HepG2 (cell line): ENCODE measurements around the gene CBFA2T2. TPM values are rescaled to one million over a fixed set of nuclear protein-coding genes. Genes with fewer than 3 reads are reported as not detected.

Experiments used
- ATAC-seq: fragments of 200-7000 bp; cut with Tn5 transposase; 3 replicates; pipeline ENCODE4 v1.9.1; 2020; ENCODE audit warnings: mild to moderate bottlenecking, moderate library complexity
- BruUV-seq: library from RNA; stranded (reverse); fragments of 400-500 nt; replicated peaks from 2 replicates; lab custom pipeline; 2021; lab: Mats Ljungman, UMichigan
- CTCF ChIA-PET: fragments of 300-600 bp; formaldehyde crosslinking; extraction: SDS; loops from one replicate; lab custom pipeline; 2021; ENCODE audit warnings: low total read pairs, inconsistent platforms, low intra/inter-chr PET ratio; lab: Yijun Ruan, JAX
- POLR2A ChIA-PET: fragments of 350-600 bp; sonication (Branson Sonifier 250); formaldehyde crosslinking; loops from one replicate; lab custom pipeline; 2020; ENCODE audit warnings: antibody characterized with exemption, inconsistent platforms; lab: Yijun Ruan, JAX
- DNase-seq: peaks from one replicate; pipeline ENCODE4 v3.0.0-alpha.2; 2015; ENCODE audit warnings: low spot score
- FAIRE-seq: peaks from 3 replicates; lab custom pipeline; 2011; peaks lifted over from hg19 to GRCh38; lab: Jason Lieb, UNC
- H2AFZ ChIP-seq: one replicate; pipeline ENCODE4 v1.6.1; 2011; ENCODE audit warnings: low read length, inconsistent platforms
- H3K27ac ChIP-seq: fragments of 300-600 bp; 3 replicates; pipeline ENCODE4 v1.8.0; 2011; ENCODE audit warnings: mixed run types, mild to moderate bottlenecking, mixed read lengths, low read length, inconsistent platforms; ENCODE audit not compliant: insufficient read depth; ENCODE audit errors: extremely low read length
- H3K27me3 ChIP-seq, 2 experiments: fragments of 200-600 bp in 1 of 2; 2 replicates in 1 of 2; 3 replicates in 1 of 2; pipeline versions ENCODE4 v1.6.0 to v1.8.0; 2011; ENCODE audit warnings: low read length in 2 of 2, mild to moderate bottlenecking in 2 of 2, moderate library complexity in 2 of 2, inconsistent platforms in 1 of 2; ENCODE audit not compliant: insufficient read depth in 2 of 2, control insufficient read depth in 1 of 2
- H3K36me3 ChIP-seq, 2 experiments: fragments of 200-600 bp in 1 of 2; replicated peaks in 1 of 2; 2 replicates in 1 of 2; 3 replicates in 1 of 2; pipeline versions ENCODE4 v1.5.1 to v1.8.0; 2011; ENCODE audit warnings: low read length in 2 of 2, inconsistent platforms in 1 of 2; ENCODE audit not compliant: insufficient read depth in 2 of 2, control insufficient read depth in 1 of 2
- H3K4me1 ChIP-seq: 2 replicates; pipeline ENCODE4 v1.5.1; 2012; ENCODE audit warnings: low read length, inconsistent platforms; ENCODE audit not compliant: insufficient read depth
- H3K4me2 ChIP-seq: 2 replicates; pipeline ENCODE4 v1.6.0; 2011; ENCODE audit warnings: low read depth, low read length, inconsistent platforms
- H3K4me3 ChIP-seq, 3 experiments: fragments of 200-600 bp in 1 of 3; sonication (generic), shearing (Covaris generic) in 1 of 3; replicated peaks in 1 of 3; 2 replicates each; pipeline ENCODE4 v1.5.1; 2011 to 2016; ENCODE audit warnings: low read length in 3 of 3, inconsistent platforms in 2 of 3, low read depth in 2 of 3, mild to moderate bottlenecking in 2 of 3, control low read depth in 1 of 3, mixed read lengths in 1 of 3; ENCODE audit not compliant: insufficient read depth in 1 of 3
- H3K79me2 ChIP-seq: one replicate; pipeline ENCODE4 v1.6.1; 2011; ENCODE audit warnings: low read length, inconsistent platforms; ENCODE audit not compliant: insufficient read depth
- H3K9ac ChIP-seq: 2 replicates; pipeline ENCODE4 v1.6.0; 2011; ENCODE audit warnings: mild to moderate bottlenecking, low read depth, low read length, inconsistent platforms; ENCODE audit not compliant: insufficient read depth
- H3K9me3 ChIP-seq: 2 replicates; pipeline ENCODE4 v1.5.1; 2012; ENCODE audit warnings: mild to moderate bottlenecking, low read length
- H4K20me1 ChIP-seq: 2 replicates; pipeline ENCODE4 v1.6.0; 2011; ENCODE audit warnings: inconsistent platforms, mild to moderate bottlenecking, low read length, moderate library complexity; ENCODE audit not compliant: insufficient read depth
- GFI1 ChIP-seq: sonication (generic); formaldehyde crosslinking; IDR thresholded peaks from 2 replicates; pipeline ENCODE4 v1.5.0; 2020; ENCODE audit warnings: missing genetic modification reagents, mild to moderate bottlenecking, borderline replicate concordance
- KDM5B ChIP-seq: sonication (generic); formaldehyde crosslinking; IDR thresholded peaks from 2 replicates; pipeline ENCODE4 v1.4.0; 2020; ENCODE audit warnings: missing genetic modification reagents, mild to moderate bottlenecking, borderline replicate concordance
- MED8 ChIP-seq: sonication (generic); formaldehyde crosslinking; IDR thresholded peaks from 2 replicates; pipeline ENCODE4 v1.8.1; 2023; ENCODE audit warnings: mild to moderate bottlenecking, missing genetic modification reagents; ENCODE audit not compliant: insufficient replicate concordance
- NFIB ChIP-seq: sonication (generic); formaldehyde crosslinking; IDR thresholded peaks from 2 replicates; pipeline ENCODE4 v1.9.0; 2021; ENCODE audit warnings: missing genetic modification reagents, mild to moderate bottlenecking, borderline replicate concordance
- POLR2A ChIP-seq, 2 experiments: IDR thresholded peaks; 2 replicates each; pipeline ENCODE4 v1.6.1; 2011; ENCODE audit warnings: low read depth in 2 of 2, low read length in 2 of 2, mild to moderate bottlenecking in 1 of 2, moderate library complexity in 1 of 2; ENCODE audit not compliant: insufficient read depth in 1 of 2
- RAD21 ChIP-seq: fragments of 450-650 bp; formaldehyde crosslinking; IDR thresholded peaks from 2 replicates; pipeline ENCODE4 v1.5.0; 2020; ENCODE audit warnings: mild to moderate bottlenecking
- SATB2 ChIP-seq: sonication (generic); formaldehyde crosslinking; IDR thresholded peaks from 2 replicates; pipeline ENCODE4 v1.5.0; 2020; ENCODE audit warnings: missing genetic modification reagents
- WGBS: methylation state at CpG from one replicate; pipeline ENCODE4 v1.1.6; 2017; ENCODE audit warnings: low lambda C conversion rate; 5-methylcytosine and 5-hydroxymethylcytosine counted together
- in situ Hi-C: cut with HindIII; loops from 2 replicates; pipeline ENCODE4 v1.10.0; 2017; ENCODE audit warnings: low pct_unique_long_range_greater_than_20kb; ENCODE audit not compliant: extremely low pct_ligation_motif_present
- intact Hi-C: fragments of 100-400 bp; cut with micrococcal nuclease; formaldehyde crosslinking; loops from one replicate; pipeline ENCODE4 v1.10.0; 2022; ENCODE audit not compliant: unreplicated experiment
- polyA plus RNA-seq, 8 experiments: library from polyadenylated mRNA; depleted of rRNA in 3 of 8; stranded (reverse) in 7 of 8; unstranded in 1 of 8; fragments of >200 nt; fragmentation: Illumina TruSeq in 4 of 8; extraction: Trizol in 4 of 8; gene quantifications; 2 replicates each; pipeline versions ENCODE4 v1.2.1 to v1.2.3, GENCODE V29; 2011 to 2016; ENCODE audit warnings: low read depth in 4 of 8, missing spikeins in 1 of 8, mixed read lengths in 1 of 8; ENCODE audit not compliant: insufficient read depth in 1 of 8
- total RNA-seq, 5 experiments: library from RNA; depleted of rRNA; stranded (reverse); fragments of >200 nt; fragmentation: Illumina TruSeq; extraction: Trizol; gene quantifications; 2 replicates each; pipeline ENCODE4 v1.2.3, GENCODE V29; 2016; ENCODE audit warnings: low read depth in 1 of 5
- TF ChIP-seq, protein P1 (sequence below): fragments of 450-650 bp; IDR thresholded peaks from 2 replicates; pipeline ENCODE4 v1.6.1; 2016
- TF ChIP-seq, protein P2 (sequence below): sonication (generic); formaldehyde crosslinking; IDR thresholded peaks from 2 replicates; pipeline ENCODE4 v1.4.0; 2020; ENCODE audit warnings: mild to moderate bottlenecking, missing genetic modification reagents

Gene CBFA2T2
- total and polyA plus RNA-seq, 2 of the 13 experiments (the other 11 are each of a cell fraction or from before 2014, with no cell fraction given) = 6.3 to 21.2 TPM

DNA sequence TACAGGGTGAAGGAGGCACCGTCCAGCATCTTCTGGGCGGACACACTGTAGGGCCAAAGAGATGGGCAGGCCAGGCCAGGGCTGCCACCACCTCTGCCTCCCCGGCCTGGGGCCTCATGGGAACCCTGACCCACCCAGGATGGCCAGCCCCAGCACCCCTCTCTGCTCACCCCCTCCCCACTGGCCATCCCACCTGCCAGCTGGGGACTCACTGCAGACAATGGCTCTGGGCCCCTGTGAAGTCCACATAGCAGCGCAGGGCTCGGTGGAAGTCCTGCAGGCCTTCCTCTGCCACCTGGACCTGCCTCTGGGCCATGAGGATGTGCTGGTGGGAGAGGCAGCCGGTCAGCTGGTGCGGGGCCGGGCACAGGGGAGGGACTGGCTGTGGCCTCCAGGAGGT lies 168.6 kb downstream of the CBFA2T2 start:
- intact Hi-C loops = no loop called here
- Histone ChIP-seq H3K4me3 (no peak overlapping the region), H3K27me3 (no peaks in the 10 kb centered on the region; a peak in 1 of 5 replicates), H2AFZ (no peak overlapping the region), H3K9me3 (no peaks in the 10 kb centered on the region), H3K9ac (no peak overlapping the region), H3K4me1 (peaks cover 26% of the 10 kb centered on the region), H3K27ac (no peak overlapping the region), H3K36me3 (peaks cover 40 to 47% of the 10 kb centered on the region in 2 experiments)
- 94% methylated on average over 4 of the region's 8 CpGs for WGBS
- CTCF ChIA-PET = no interaction called here
- no peak for FAIRE-seq
- TF ChIP-seq, protein P1, sequence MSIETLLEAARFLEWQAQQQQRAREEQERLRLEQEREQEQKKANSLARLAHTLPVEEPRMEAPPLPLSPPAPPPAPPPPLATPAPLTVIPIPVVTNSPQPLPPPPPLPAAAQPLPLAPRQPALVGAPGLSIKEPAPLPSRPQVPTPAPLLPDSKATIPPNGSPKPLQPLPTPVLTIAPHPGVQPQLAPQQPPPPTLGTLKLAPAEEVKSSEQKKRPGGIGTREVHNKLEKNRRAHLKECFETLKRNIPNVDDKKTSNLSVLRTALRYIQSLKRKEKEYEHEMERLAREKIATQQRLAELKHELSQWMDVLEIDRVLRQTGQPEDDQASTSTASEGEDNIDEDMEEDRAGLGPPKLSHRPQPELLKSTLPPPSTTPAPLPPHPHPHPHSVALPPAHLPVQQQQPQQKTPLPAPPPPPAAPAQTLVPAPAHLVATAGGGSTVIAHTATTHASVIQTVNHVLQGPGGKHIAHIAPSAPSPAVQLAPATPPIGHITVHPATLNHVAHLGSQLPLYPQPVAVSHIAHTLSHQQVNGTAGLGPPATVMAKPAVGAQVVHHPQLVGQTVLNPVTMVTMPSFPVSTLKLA = peak; percentile 55
- TF ChIP-seq POLR2A (IDR thresholded peaks at IDR 0.05; ENCODE audit: insufficient read depth in 1 of 2, low read depth in 2 of 2, low read length in 2 of 2) (0 out of 4 replicates have a peak, but pooled peaks of 1 of the 2 experiments have one; percentile 24), RAD21 (CRISPR knock-in tag) (no peak)
- TF ChIP-seq, all 625 proteins: peak for 2
- in situ Hi-C loops = no loop called here
- DNase-seq (no peak), ATAC-seq (no peak)
- Histone ChIP-seq H3K79me2 (peaks cover 4% of the 10 kb centered on the region), H4K20me1 (no peaks in the 10 kb centered on the region), H3K4me2 (no peak overlapping the region)
- no TSS peak for BruUV-seq
- POLR2A ChIA-PET = no interaction called here

- CTCF ChIA-PET = no interaction called here
- Histone ChIP-seq H3K9ac (no peak overlapping the region), H3K36me3 (peaks cover 40 to 47% of the 10 kb centered on the region in 2 experiments), H3K4me2 (no peak overlapping the region), H3K27ac (no peak overlapping the region), H4K20me1 (no peaks in the 10 kb centered on the region), H3K4me3 (no peak overlapping the region), H3K9me3 (no peaks in the 10 kb centered on the region), H3K4me1 (peaks cover 23% of the 10 kb centered on the region)
- POLR2A ChIA-PET = no interaction called here
- no peak for DNase-seq
- TF ChIP-seq SATB2 (CRISPR knock-in tag) (no peak), KDM5B (CRISPR knock-in tag) (peak; percentile 38; the same call in 1 of the 2 replicates), MED8 (peak; percentile 30), GFI1 (no peak), POLR2A (IDR thresholded peaks at IDR 0.05; ENCODE audit: insufficient read depth in 1 of 2, low read depth in 2 of 2, low read length in 2 of 2) (peak in 1 of 2 experiments; percentile 6; a peak in 1 of 4 replicates), NFIB (0 out of 2 replicates have a peak, but pooled peaks have one; percentile 44)
- TF ChIP-seq, protein P2, sequence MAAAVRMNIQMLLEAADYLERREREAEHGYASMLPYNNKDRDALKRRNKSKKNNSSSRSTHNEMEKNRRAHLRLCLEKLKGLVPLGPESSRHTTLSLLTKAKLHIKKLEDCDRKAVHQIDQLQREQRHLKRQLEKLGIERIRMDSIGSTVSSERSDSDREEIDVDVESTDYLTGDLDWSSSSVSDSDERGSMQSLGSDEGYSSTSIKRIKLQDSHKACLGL (CRISPR knock-in tag) = peak; percentile 55; the same call in 1 of the 2 replicates
- TF ChIP-seq, all 625 proteins: peak for 5
- FAIRE-seq (no peak), ATAC-seq (no peak)
- intact Hi-C loops = no loop called here
- Histone ChIP-seq H3K79me2 (peaks cover 4% of the 10 kb centered on the region), H2AFZ (no peak overlapping the region), H3K27me3 (no peaks in the 10 kb centered on the region; a peak in 1 of 5 replicates)
- WGBS = 98% methylated on average over 4 of the region's 4 CpGs
- in situ Hi-C loops = no loop called here
- BruUV-seq = no TSS peak
Observed at GRCh38 chr20:33658929-33659328, 169.0 kb downstream of the CBFA2T2 start.
